Fibroblast of lung (primary cell): Measurements from ENCODE around the gene PUS1.

ENCODE experiments used
- EZH2 ChIP-seq: IDR thresholded peaks from 2 replicates; pipeline ENCODE4 v1.5.1; 2012; ENCODE audit warnings: low read length, control low read depth, mild to moderate bottlenecking; ENCODE audit errors: missing control alignments
- TF ChIP-seq, protein P1 (sequence below), 2 donors: IDR thresholded peaks in 1 of 2; conservative IDR thresholded peaks in 1 of 2; 1 replicate in 1 of 2; 2 replicates in 1 of 2; pipeline ENCODE4 v1.5.1; 2011 to 2012; ENCODE audit warnings: low read length in 2 of 2, control low read depth in 1 of 2, inconsistent platforms in 1 of 2, low read depth in 1 of 2, mild to moderate bottlenecking in 1 of 2

- TF ChIP-seq, protein P1, sequence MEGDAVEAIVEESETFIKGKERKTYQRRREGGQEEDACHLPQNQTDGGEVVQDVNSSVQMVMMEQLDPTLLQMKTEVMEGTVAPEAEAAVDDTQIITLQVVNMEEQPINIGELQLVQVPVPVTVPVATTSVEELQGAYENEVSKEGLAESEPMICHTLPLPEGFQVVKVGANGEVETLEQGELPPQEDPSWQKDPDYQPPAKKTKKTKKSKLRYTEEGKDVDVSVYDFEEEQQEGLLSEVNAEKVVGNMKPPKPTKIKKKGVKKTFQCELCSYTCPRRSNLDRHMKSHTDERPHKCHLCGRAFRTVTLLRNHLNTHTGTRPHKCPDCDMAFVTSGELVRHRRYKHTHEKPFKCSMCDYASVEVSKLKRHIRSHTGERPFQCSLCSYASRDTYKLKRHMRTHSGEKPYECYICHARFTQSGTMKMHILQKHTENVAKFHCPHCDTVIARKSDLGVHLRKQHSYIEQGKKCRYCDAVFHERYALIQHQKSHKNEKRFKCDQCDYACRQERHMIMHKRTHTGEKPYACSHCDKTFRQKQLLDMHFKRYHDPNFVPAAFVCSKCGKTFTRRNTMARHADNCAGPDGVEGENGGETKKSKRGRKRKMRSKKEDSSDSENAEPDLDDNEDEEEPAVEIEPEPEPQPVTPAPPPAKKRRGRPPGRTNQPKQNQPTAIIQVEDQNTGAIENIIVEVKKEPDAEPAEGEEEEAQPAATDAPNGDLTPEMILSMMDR (conservative IDR thresholded peaks at IDR 0.05 in 1 of 2, IDR thresholded peaks at IDR 0.05 in 1 of 2; ENCODE audit: low read depth in 1 of 2, low read length in 2 of 2) = no peak
- TF ChIP-seq EZH2 = no peak
Measured at GRCh38 chr12:131988054-131988796, 59.1 kb downstream of the PUS1 start.
